AG04450 (cell line): ENCODE results near the gene POFUT1. TPM values are rescaled to one million over a fixed set of nuclear protein-coding genes. Genes with fewer than 3 reads are reported as not detected.

Source experiments
- CTCF ChIA-PET: fragments of 300-600, 350-600 bp; formaldehyde crosslinking; extraction: SDS; loops from one replicate; lab custom pipeline; 2022; ENCODE audit warnings: antibody characterized with exemption, inconsistent platforms; lab: Charles Lee
- POLR2A ChIA-PET: fragments of 350-600 bp; formaldehyde crosslinking; extraction: SDS; loops from one replicate; lab custom pipeline; 2021; ENCODE audit warnings: antibody characterized with exemption, inconsistent platforms; lab: Yijun Ruan, JAX
- DNase-seq: peaks from one replicate; pipeline ENCODE4 v3.0.0-alpha.2; 2011; ENCODE audit warnings: low read depth, low spot score
- H3K27ac ChIP-seq: one replicate; pipeline ENCODE4 v1.5.1; 2012; ENCODE audit warnings: low read depth, low read length, control low read depth
- H3K27me3 ChIP-seq: one replicate; pipeline ENCODE4 v1.6.0; 2012; ENCODE audit warnings: low read length; ENCODE audit not compliant: control insufficient read depth, insufficient read depth
- H3K4me3 ChIP-seq: 2 replicates; pipeline ENCODE4 v1.5.1; 2011; ENCODE audit warnings: mild to moderate bottlenecking, low read depth, low read length, control low read depth
- H3K9me3 ChIP-seq: 2 replicates; pipeline ENCODE4 v1.5.1; 2012; ENCODE audit warnings: low read length; ENCODE audit not compliant: control insufficient read depth, insufficient read depth
- CTCF ChIP-seq: IDR thresholded peaks from 2 replicates; pipeline ENCODE4 v1.5.1; 2011; ENCODE audit warnings: low read depth, low read length, control low read depth, inconsistent platforms
- polyA plus RNA-seq: library from polyadenylated mRNA; depleted of rRNA; stranded (reverse); fragments of >200 nt; gene quantifications from 2 replicates; pipeline ENCODE4 v1.2.3, GENCODE V29; 2011

The POFUT1 gene
- polyA plus RNA-seq, 1 experiment: 40.2 TPM

GRCh38 chr20:32216179-32217142 is 8.8 kb downstream of the POFUT1 start:
- ChIA-PET POLR2A (no interaction called here), CTCF (interaction anchor here (0.6 kb wide), 1 partner anchor 493 kb away, joined by 4 read pairs; no protein-coding TSS in a partner anchor)
- no peak for TF ChIP-seq CTCF
- no peak for DNase-seq
- no peak overlapping the region for H3K27ac ChIP-seq
- H3K27me3 ChIP-seq: no peaks in the 10 kb centered on the region
- H3K4me3 ChIP-seq: no peak overlapping the region
- no peaks in the 10 kb centered on the region for H3K9me3 ChIP-seq

- TF ChIP-seq CTCF: no peak
- CTCF ChIA-PET: no interaction called here
- no peaks in the 10 kb centered on the region for H3K27me3 ChIP-seq
- H3K4me3 ChIP-seq: no peak overlapping the region
- no peaks in the 10 kb centered on the region for H3K9me3 ChIP-seq
- no peak for DNase-seq
- H3K27ac ChIP-seq: no peak overlapping the region
- POLR2A ChIA-PET: no interaction called here
Measured at GRCh38 chr20:32218156-32218900, 10.6 kb downstream of the POFUT1 start.

GRCh38 chr20:32224463-32224862 is 16.8 kb downstream of the POFUT1 start:
- DNase-seq: no peak
- ChIA-PET CTCF (no interaction called here), POLR2A (no interaction called here)
- no peak for TF ChIP-seq CTCF
- Histone ChIP-seq H3K9me3 (no peaks in the 10 kb centered on the region), H3K27me3 (no peaks in the 10 kb centered on the region), H3K4me3 (no peak overlapping the region), H3K27ac (no peak overlapping the region)

GRCh38 chr20:32226391-32226790 is 18.7 kb downstream of the POFUT1 start:
- ChIA-PET POLR2A (no interaction called here), CTCF (no interaction called here)
- Histone ChIP-seq H3K9me3 (no peaks in the 10 kb centered on the region; the same call in 1 of the 2 replicates), H3K4me3 (no peak overlapping the region), H3K27ac (no peak overlapping the region), H3K27me3 (no peaks in the 10 kb centered on the region)
- TF ChIP-seq CTCF: no peak
- no peak for DNase-seq

DNA sequence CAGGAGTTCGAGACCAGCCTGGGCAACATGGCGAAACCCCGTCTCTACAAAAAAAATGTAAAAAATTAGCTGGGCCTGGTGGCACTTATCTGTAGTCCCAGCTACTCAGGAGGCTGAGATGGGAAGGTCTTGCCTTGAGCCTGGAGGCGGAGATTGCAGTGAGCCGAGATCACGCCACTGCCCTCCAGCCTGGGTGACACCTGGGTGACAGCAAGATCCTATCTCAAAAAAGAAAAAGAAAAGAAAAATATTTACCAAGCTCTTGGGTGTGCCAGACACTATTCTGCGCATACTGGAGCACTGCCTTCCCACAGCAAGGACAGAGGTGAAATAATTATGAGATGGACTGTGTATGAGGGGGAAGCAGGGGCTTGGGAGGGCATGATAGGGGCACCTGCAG is 19.6 kb downstream of the POFUT1 start:
- ChIA-PET CTCF (no interaction called here), POLR2A (no interaction called here)
- Histone ChIP-seq H3K27me3 (no peaks in the 10 kb centered on the region), H3K27ac (no peak overlapping the region), H3K4me3 (no peak overlapping the region), H3K9me3 (no peaks in the 10 kb centered on the region; the same call in 1 of the 2 replicates)
- DNase-seq: no peak
- no peak for TF ChIP-seq CTCF
